Neural cell (in vitro differentiated cells): Measurements from ENCODE around the gene SIK3.

Experiments used
- TAF1 ChIP-seq: IDR thresholded peaks from 2 replicates; pipeline ENCODE4 v1.6.1; 2012; ENCODE audit warnings: low read depth
- TF ChIP-seq, protein P1 (sequence below): fragments of 450-650 bp; IDR thresholded peaks from 2 replicates; pipeline ENCODE4 v1.5.1; 2014; ENCODE audit warnings: antibody characterized with exemption, mild to moderate bottlenecking, moderate library complexity; ENCODE audit not compliant: poor library complexity, severe bottlenecking

DNA sequence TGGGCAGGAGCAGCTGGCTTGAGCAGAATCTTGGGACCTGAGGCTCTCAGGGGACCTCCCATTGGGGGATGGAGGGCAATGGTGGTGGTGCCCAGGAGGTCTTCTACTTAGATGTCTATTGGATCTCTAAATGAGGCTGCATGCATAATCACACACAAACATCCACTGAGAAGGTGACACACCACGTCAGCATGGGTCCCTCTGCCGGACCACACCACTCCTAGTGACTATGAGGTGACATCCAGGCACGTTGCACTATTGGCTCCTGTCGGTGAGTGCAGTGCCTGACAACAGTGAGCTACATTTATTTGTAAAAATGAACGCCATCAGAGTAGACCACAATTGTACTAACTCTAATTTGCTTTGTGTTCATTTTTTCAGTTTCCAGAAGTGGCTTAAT, 272.8 kb downstream of the SIK3 start:
- TF ChIP-seq, protein P1, sequence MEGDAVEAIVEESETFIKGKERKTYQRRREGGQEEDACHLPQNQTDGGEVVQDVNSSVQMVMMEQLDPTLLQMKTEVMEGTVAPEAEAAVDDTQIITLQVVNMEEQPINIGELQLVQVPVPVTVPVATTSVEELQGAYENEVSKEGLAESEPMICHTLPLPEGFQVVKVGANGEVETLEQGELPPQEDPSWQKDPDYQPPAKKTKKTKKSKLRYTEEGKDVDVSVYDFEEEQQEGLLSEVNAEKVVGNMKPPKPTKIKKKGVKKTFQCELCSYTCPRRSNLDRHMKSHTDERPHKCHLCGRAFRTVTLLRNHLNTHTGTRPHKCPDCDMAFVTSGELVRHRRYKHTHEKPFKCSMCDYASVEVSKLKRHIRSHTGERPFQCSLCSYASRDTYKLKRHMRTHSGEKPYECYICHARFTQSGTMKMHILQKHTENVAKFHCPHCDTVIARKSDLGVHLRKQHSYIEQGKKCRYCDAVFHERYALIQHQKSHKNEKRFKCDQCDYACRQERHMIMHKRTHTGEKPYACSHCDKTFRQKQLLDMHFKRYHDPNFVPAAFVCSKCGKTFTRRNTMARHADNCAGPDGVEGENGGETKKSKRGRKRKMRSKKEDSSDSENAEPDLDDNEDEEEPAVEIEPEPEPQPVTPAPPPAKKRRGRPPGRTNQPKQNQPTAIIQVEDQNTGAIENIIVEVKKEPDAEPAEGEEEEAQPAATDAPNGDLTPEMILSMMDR = no peak
- no peak for TF ChIP-seq TAF1
